Measurements from ENCODE around the gene ACO2.
"Not testable (repeated sequence)": the region's sequence is repeated elsewhere in the genome, so short reads cannot be mapped to it uniquely, and the experiment has no call there.

Gene ACO2

DNA sequence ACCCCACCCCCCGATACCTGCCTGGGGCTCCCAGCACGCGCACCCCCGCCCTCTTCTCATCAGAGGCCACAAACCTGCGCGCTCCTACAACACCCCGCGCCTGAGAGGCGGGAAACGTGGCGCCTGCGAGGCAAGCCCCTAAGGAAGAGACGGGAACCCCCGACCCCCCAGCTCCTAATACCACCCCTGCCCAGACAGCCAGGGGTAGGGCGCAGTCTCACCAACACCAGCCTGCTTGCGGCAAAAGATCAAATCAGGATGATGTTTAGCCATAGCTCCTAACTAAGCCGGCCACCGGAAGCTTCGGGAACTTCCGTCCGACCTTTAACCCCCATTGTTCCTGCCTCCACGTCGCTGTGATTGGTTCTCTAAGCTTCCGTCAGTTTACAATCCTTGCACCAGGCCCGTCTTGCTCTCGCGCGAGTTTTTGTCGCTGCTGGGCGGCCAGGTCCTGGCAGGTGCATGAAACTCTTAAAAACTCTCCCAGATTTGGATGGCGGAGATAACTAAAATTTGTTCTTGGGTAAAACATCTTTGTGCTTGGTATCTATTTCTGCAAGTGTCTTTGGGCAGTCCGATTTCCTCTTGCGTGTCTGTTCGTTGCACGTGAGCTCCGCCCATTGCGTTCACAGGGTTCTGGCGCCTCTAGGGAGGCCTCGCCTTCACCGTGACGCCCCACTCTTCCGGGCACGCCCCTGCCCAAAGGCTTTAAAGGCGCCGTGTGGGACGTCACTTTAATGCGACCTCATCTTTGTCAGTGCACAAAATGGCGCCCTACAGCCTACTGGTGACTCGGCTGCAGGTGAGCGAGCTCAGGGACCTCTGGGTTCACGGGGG lies at the start of gene ACO2, which contains the start of gene PHF5A:
Gene ACO2 (plus strand): TSS at position 737 of the 837 bp plus-strand sequence. CDS start 30 bp downstream, at position 767.
Gene PHF5A (minus strand): TSS at position 312 of the 837 bp plus-strand sequence. CDS start 39 bp downstream, at position 273.
- in situ Hi-C loops (cut with MboI; ENCODE audit: low sequenced_read_pairs), result no loop called here

DNA sequence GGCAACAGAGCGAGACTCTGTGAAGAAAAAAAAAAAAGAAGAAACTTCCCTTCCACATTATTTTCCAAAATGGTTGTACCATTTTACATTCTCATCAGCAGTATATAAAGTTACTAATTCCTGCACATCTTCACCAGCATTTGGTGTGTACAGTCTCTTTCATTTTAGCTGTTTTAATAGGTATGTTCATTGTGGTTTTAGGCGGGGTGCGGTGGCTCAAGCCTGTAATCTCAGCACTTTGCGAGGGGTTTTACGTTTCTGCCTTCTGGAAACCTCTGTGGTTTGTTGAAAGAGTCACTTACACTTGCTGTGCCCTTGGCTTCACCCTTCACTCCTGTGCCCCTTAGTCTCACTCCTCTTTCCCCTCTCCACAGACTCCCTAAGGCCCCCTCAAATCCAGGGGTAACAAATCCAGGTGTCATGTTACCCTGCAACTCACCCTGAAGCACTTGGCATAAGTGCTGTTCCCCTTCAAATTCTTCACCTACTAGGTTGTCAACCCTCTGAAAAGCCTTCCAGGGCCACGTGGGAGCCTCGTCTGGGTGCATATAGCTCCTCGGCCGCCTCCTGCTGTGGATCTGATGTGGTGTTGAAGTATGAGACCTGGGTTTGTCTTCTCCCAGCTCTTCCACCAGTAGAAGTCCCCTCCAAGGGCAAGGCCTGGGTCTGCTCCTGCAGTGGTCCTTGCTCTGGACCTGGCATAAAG lies 43.1 kb upstream of the ACO2 start:
- in situ Hi-C loops (cut with MboI; ENCODE audit: low sequenced_read_pairs), result no loop called here

DNA sequence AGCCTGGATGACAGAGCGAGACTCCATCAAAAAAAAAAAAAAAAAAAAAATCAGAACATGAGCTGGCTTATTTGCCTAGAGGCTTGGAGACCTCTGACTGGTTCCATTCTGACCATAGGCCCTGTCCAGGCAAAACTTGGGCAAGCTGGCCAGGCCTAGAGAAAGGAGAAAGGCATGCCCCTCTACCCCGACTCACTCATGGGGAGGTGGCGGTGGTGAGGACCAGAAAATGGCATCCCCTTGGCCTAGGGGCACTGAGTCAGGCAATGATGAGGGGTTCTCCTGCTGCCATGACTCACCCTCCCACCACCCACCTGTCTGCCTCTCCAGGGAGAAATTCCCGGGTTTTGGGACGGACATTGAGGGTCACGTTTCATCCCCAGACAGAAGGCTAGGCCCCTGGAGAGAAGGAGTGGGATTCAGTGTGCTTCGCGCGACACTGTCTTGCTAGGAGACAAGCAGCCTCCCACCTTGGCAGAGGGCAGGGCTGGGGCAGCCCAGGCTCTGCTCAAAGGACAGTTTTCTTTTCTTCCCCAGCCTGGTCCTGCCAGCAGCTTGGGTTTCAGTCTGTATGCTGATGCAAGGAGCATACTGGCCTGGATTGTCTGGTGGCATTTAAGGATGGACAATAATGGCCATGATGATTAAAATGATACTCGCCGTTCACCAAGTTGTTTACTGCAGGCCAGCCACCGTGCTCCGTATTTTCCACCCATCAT lies 39.5 kb upstream of the ACO2 start:
- in situ Hi-C loops (cut with MboI; ENCODE audit: low sequenced_read_pairs), result no loop called here

DNA sequence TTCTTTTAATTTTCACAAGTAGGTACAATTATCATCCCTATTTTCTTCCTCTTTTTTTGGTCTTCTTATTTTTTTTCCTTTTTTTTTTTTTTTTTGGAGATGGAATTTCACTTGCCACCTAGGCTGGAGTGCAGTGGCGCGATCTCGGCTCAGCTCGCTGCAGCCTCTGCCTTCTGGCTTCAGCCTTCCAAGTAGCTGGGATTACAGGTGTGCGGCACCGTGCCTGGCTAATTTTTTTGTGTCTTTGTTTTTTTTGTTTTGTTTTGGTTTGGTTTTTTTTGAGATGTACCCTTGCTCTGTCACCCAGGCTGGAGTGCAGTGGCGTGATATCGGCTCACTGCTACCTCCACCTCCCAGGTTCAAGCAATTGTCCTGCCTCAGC lies 39.0 kb upstream of the ACO2 start:
- in situ Hi-C loops (cut with MboI; ENCODE audit: low sequenced_read_pairs), result no loop called here

DNA sequence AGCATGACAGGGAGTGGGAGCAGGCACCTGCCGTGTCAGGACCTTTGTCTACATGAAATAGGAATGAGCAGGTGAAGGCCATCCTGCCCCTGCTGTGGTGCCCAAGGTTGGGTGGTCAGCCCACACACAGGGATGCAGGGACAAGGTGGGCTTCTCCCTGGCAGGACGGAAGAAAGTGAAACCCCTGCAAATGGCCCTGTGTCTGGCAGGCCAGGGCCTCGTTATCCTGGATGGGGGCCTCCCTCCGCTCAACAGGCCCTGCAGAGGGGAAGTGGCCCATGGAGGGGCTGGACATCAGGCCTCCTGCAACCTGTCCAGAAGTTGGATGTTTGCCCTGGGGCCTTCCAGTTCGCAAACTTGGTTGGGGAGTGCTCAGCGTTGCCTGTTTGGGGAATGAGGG lies 37.3 kb upstream of the ACO2 start:
- in situ Hi-C loops (cut with MboI; ENCODE audit: low sequenced_read_pairs), result no loop called here

DNA sequence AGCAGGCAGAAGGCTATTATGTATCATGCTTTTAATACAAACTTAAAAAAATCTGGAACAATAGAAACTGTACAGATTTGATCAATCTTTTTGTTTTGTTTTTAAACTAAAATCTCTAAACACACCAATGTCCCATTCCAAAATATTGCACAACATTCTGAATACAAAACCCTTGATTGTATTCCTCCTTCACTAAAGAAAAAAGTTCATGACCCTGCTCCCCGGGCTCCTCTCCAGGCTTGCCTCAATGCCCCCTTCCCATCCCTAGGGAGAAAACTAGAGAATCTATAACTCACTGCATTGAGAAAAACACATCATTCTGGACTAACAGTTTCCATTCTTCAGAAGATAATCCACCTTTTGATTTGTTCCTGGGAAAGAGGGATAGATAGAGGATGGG lies 35.4 kb upstream of the ACO2 start:
- in situ Hi-C loops (cut with MboI; ENCODE audit: low sequenced_read_pairs), result not testable (repeated sequence)

DNA sequence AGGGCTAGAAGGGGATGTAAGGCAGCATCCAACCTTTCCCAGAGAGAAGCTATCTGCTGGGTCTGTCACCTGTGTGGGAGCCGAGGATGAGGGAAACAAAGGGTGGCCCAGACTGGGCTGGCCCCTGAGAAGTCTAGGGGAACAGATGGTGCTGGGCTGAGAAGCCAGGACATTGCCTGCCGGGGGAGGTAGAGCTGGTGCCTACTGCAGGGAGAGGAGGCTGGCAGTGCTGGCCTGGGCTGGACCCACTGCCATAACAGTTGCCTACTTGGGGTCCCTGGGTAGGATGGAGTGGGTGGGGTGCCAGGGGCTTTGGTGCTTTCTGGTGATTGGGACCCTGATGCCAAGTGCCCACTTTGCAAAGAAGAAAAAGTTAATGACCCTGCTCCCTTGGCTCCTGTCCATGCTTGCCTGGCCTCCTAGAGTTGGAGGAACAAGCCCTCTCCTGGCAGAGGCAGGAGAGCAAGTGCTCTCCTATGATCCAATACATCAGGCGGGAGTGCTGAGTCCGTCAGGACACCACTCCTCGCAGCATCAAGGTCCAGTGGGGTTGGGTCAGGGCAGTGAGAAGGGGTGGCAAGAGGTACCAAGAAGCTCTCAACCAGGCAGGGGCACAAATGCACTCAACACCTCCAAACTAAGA lies 34.4 kb upstream of the ACO2 start:
- in situ Hi-C loops (cut with MboI; ENCODE audit: low sequenced_read_pairs), result not testable (repeated sequence)

DNA sequence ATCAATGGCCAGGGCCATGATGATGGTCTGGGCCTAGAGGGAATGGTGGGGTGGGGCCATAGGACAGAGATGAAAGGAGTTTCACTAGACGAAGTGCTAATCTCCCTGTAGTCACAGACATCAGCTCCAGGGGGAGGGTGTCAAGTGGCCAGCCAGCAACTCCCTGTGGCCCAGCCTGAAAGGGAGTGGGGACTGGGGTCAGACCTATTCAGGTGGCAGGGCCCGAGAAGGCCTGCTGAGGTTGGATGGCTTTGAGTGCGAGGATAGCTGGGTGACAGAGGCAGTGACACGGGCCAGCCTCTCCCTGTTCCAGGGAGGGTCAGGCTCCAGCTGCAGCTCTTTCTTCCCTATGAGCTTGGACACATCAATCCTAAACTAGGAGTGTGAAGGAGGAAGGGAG lies 33.4 kb upstream of the ACO2 start:
- in situ Hi-C loops (cut with MboI; ENCODE audit: low sequenced_read_pairs), result no loop called here

DNA sequence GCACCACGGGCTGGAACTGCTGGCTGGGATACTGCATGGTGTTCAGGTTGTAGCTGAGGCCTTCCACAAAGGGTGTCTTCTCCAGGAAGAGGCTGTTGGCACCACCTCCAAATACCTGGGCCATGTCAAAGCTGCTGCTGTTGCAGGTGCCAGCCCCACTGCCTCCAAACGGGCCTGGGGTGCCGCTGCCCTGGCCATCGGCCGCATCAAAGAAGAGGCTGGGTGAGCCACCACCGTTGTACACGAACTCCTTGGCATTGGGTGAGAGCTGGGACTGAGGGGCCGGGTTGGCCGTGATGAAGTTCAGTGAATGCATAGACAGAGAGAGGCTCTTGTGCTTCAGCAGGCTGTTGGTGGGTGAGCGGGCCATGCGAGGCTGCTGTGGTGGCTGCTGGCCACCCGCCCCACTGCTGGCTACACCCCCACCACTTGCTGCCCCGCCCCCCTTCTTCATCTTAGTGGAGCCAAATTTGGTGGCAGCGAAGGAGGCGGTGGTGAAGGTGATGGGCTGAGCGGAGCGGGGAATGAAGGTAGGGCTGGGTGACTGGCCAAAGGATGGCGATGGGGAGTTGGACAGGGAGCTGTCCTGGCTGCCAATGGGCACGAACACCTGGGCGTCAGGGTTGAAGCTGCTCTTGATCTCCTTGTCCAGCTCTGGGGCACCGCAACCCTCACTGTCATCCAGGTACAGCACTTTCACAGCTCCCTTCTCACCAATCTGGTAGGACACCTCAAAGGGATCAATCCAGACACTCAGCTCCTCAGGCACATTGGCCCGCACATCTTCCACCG lies 32.4 kb upstream of the ACO2 start:
- in situ Hi-C loops (cut with MboI; ENCODE audit: low sequenced_read_pairs), result no loop called here

DNA sequence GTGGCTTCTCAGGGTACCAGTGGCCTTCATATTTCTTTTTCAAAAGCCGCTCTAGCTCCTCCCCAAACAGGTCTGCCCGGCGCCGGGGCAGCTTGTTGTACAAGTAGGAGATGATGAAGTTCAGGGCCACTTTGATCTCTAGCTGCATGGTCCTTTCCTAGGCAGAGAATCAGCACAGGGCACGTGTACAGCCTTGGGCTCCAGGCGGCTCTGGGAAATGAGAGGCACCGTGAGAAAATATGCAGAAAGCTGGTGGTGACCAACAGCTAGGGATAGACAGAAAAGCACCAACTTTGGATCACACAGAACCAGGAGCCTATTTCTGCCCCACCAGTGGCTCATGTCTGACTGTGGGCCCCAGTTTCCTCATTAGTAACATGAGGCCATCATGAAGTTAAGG lies 31.7 kb upstream of the ACO2 start:
- in situ Hi-C loops (cut with MboI; ENCODE audit: low sequenced_read_pairs), result no loop called here

DNA sequence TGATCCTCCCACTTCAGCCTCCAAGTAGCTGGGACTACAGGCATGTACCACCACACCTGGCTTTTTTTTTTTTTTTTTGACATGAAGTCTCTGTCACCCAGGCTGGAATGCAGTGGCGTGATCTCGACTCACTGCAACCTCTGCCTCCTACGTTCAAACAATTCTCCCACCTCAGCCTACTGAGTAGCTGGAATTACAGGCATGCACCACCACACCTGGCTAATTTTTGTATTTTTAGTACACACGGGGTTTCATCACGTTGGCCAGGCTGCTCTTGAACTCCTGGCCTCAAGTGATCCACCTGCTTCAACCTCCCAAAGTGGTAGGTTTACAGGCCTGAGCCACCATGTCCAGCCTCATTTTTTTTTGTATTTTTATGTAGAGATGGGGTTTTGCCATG lies 28.4 kb upstream of the ACO2 start:
- in situ Hi-C loops (cut with MboI; ENCODE audit: low sequenced_read_pairs), result not testable (repeated sequence)

DNA sequence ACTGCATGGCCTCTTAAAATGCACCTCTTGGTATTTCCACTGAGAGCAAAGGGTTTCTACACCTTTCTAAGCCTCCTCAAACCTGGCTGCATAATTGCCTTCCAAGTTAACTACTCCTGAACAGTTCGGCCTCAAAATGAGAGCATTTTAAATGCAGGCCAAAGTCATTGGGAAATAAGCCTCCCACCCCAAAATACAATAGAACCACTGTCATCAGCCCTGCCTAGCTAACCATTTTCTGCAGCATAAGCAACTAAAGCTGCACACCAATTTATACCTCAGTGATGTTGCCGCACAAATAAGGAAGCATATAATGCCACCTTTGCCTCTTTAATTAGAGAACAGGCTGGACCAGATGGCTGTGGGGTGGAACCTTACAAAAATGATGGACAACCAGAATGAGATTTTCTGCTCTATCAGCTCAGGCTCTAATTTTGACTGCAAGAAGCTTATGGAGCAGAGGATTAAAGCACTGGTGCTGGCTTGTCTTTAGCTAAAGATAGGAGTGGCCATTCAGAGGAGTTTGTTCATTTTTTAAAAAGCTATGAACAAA lies 26.6 kb upstream of the ACO2 start:
- in situ Hi-C loops (cut with MboI; ENCODE audit: low sequenced_read_pairs), result no loop called here

DNA sequence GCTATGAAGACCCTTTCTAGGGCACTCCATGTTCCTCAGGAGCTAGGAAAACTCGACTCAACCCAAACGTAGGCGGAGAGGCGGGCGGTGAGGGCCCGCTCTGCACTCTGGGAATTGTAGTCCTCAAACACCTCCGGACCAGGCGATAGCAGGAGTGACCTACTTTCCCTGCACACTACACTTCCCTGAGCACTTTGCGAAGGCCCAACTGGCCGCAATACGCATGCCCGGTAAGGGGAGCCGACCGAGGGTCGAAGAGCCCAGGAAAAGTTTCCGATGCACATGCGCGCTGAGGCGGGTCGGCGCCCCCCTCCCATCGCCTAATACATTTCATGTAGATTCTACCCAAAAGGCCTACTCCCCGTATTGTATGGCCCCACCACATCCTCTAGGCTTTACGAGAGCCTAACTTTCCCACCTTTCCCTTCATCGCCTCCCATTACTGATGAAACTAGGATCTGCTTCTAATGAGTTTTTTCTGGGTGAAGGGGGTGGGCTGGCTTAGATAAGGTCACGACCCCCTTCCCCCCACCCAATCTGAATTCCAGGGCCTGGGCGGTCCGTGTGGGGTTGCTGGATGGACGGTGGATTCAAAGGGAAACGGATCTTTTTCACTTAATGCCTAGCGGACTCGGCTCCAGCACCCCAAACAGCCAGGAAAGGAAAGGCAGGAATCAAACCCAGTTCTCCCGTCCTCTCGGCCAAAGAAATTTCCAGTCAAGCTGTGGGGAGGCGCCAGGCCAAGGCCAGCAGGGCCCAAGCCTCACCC lies 24.4 kb upstream of the ACO2 start:
- in situ Hi-C loops (cut with MboI; ENCODE audit: low sequenced_read_pairs), result no loop called here

DNA sequence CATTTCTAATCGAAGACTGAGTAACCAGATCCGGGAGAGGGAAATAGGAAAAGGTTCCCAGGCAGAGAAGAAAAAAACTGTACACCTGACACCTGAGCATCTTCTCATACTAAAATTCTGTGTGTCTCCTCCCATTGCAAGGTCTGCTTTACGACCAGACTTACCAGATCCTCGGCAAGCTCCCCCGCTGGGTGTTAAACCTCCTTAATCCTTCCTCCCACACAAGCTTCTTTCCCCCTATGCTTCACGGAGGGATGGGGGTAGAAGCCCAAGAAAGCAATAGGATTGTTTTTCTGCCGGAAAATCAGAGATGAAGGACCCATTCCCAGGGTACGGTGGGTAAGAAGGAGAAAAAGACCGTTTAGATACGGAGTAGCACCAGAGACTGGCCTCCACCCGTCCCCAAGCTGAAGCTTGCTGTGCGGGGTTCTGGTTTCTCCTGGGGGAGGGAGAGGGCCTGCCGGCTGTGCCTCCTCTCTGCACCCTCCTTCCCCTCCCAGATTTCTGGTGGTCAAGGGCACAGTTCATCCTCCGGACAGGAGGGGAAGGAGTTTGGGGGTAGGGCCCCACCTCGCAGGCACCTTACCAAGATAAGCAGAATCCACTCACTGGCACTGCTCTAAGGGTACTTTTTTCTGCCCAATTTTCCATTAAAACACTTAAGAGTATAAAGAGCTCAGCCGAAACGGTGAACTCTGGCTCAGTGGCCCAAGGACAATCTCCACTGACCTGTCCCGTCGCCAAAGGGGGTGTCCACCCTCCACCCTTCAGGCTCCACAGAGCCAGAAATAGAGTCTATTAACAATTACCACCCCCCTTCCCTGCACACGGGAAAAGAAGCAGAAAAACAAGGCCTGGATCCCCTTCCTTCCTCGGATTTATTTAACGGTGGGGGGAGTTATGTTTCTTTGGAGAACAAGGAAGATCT lies 23.5 kb upstream of the ACO2 start:
- in situ Hi-C loops (cut with MboI; ENCODE audit: low sequenced_read_pairs), result no loop called here

DNA sequence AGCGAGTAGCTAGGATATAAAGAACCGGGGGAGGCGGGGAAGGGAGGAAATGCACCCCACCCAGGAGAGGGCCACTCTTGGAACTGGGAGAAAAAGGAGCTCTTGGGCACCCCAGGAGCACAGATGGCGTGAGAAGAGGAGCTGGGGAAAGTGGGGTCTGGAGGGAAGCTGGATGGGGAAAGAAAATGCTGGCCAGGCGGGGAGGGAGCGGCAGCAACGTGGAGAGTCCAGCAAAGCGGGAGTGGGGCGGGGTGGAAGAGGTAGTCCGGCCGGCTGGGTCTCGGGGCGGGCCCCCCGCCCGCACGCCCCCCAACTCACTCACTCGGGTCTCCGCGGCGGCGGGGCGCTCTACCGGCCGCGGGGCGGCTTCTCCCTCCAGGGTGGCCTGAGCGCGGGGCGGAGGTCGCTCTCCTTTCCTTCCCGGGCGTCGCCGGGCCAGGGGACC lies 22.8 kb upstream of the ACO2 start:
- in situ Hi-C loops (cut with MboI; ENCODE audit: low sequenced_read_pairs), result no loop called here

DNA sequence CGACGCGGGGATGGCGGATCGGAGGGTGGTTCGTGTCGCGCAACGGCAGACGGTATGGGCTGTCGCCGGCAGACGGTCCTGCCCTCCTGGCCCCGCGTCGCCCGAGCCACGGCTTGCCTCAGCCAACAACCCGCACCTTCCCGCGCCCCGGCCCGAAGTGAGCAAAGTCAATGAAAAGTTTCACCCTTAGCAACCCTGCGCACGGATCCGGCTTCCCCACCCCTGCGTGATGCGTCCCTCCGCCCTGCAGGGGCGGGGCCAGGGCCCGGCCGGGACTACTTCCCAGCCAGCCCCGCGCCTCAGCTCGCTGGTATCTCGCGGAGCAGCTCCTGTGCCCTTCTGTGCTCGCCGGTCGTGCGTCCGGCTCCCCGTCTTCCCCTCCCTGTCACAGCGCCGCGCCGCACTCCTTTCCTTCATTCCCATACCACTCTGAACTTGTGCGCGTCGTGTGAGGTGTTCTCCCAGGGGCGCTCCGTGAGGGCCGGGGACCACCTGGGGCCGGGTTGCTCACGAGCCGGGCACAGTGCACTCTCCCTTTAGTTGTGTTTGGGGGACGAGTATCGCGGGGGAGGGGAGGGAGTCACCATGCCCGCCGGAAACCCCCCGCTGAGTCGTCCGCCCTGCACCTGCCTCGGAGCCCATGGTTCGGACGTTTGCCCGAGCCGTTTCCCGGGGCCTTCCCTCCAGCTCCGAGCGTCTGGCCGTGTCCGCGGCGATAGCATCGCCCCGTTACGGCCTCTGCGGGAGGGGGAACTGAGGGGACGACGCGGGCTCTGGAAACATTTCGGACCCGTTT lies 22.1 kb upstream of the ACO2 start, which contains the start of gene TOB2:
Gene TOB2 (minus strand): TSS at position 163 of the 796 bp plus-strand sequence. CDS start 9,456 bp downstream, outside the sequence.
- in situ Hi-C loops (cut with MboI; ENCODE audit: low sequenced_read_pairs), result no loop called here
